MM.1S (cell line): Measurements from ENCODE around the gene PLA2G7.

Source experiments
- DNase-seq: peaks from one replicate; pipeline ENCODE4 v3.0.0-alpha.2; 2015
- H2AFZ ChIP-seq: fragments of 300-600 bp; sonication (generic); 2 replicates; pipeline ENCODE4 v1.6.0; 2016; ENCODE audit warnings: antibody characterized with exemption, low read length
- H3F3A ChIP-seq: fragments of 300-600 bp; sonication (generic); 2 replicates; pipeline ENCODE4 v1.6.1; 2016; ENCODE audit warnings: mild to moderate bottlenecking, antibody characterized with exemption, low read length, moderate library complexity, mixed read lengths; ENCODE audit not compliant: insufficient read depth
- H3K27ac ChIP-seq: fragments of 300-600 bp; sonication (generic); 2 replicates; pipeline ENCODE4 v1.5.1; 2016; ENCODE audit warnings: mild to moderate bottlenecking, low read length
- H3K27me3 ChIP-seq: fragments of 300-600 bp; sonication (generic); replicated peaks from 2 replicates; pipeline ENCODE4 v1.6.0; 2016; ENCODE audit warnings: low read length; ENCODE audit not compliant: insufficient read depth
- H3K36me3 ChIP-seq: fragments of 300-600 bp; sonication (generic); replicated peaks from 2 replicates; pipeline ENCODE4 v1.6.1; 2016; ENCODE audit warnings: mild to moderate bottlenecking, low read length, mixed read lengths; ENCODE audit not compliant: insufficient read depth
- H3K4me1 ChIP-seq: fragments of 300-600 bp; sonication (generic); 2 replicates; pipeline ENCODE4 v1.6.1; 2016; ENCODE audit warnings: low read length, mixed read lengths
- H3K4me2 ChIP-seq: fragments of 300-600 bp; sonication (generic); 2 replicates; pipeline ENCODE4 v1.6.0; 2016; ENCODE audit warnings: low read depth, low read length
- H3K4me3 ChIP-seq: fragments of 300-600 bp; sonication (generic); 2 replicates; pipeline ENCODE4 v1.5.1; 2016; ENCODE audit warnings: low read length, mixed read lengths
- H3K79me2 ChIP-seq: fragments of 300-600 bp; sonication (generic); 2 replicates; pipeline ENCODE4 v1.6.1; 2016; ENCODE audit warnings: mixed run types, low read length, mixed read lengths
- H3K9ac ChIP-seq: fragments of 300-600 bp; sonication (generic); 2 replicates; pipeline ENCODE4 v1.6.1; 2016; ENCODE audit warnings: low read length, mixed read lengths
- H3K9me2 ChIP-seq: fragments of 300-600 bp; sonication (generic); replicated peaks from 2 replicates; pipeline ENCODE4 v1.6.1; 2016; ENCODE audit warnings: mild to moderate bottlenecking, low read length, mixed read lengths; ENCODE audit not compliant: insufficient read depth
- H3K9me3 ChIP-seq: fragments of 300-600 bp; sonication (generic); replicated peaks from 2 replicates; pipeline ENCODE4 v1.6.1; 2016; ENCODE audit warnings: mild to moderate bottlenecking, low read length, mixed read lengths; ENCODE audit not compliant: insufficient read depth
- H4K20me1 ChIP-seq: fragments of 300-600 bp; sonication (generic); 2 replicates; pipeline ENCODE4 v1.6.1; 2016; ENCODE audit warnings: mild to moderate bottlenecking, low read length, moderate library complexity, mixed read lengths; ENCODE audit not compliant: insufficient read depth
- CTCF ChIP-seq: fragments of 300-600 bp; sonication (generic); IDR thresholded peaks from 2 replicates; pipeline ENCODE4 v1.5.1; 2016; ENCODE audit warnings: antibody characterized with exemption, low read length, mixed read lengths
- EZH2 ChIP-seq: fragments of 300-600 bp; sonication (generic); optimal IDR thresholded peaks from 2 replicates; pipeline ENCODE3; 2017; ENCODE audit warnings: low read depth, mild to moderate bottlenecking, antibody characterized with exemption, low read length, mixed read lengths
- EZH2phosphoT487 ChIP-seq: fragments of 300-600 bp; sonication (generic); IDR thresholded peaks from 2 replicates; pipeline ENCODE4 v1.6.1; 2018; ENCODE audit warnings: antibody characterized with exemption, low read length

PLA2G7 gene

GRCh38 chr6:46755865-46756264 lies 20.7 kb upstream of the PLA2G7 start:
- Histone ChIP-seq H3K9me3 (no peaks in the 10 kb centered on the region), H3K27me3 (no peaks in the 10 kb centered on the region), H3F3A (no peaks in the 10 kb centered on the region), H3K9ac (no peak overlapping the region), H3K4me3 (no peak overlapping the region), H3K36me3 (no peaks in the 10 kb centered on the region), H3K9me2 (no peaks in the 10 kb centered on the region), H3K4me2 (no peak overlapping the region), H2AFZ (no peak overlapping the region), H3K4me1 (no peaks in the 10 kb centered on the region), H4K20me1 (no peaks in the 10 kb centered on the region), H3K79me2 (no peaks in the 10 kb centered on the region), H3K27ac (no peak overlapping the region)
- no peak for DNase-seq
- TF ChIP-seq EZH2phosphoT487 (no peak), CTCF (no peak), EZH2 (no peak)

GRCh38 chr6:46751658-46752057 lies 16.5 kb upstream of the PLA2G7 start:
- Histone ChIP-seq H3K36me3 (no peaks in the 10 kb centered on the region), H3K4me3 (no peak overlapping the region), H2AFZ (no peak overlapping the region), H3K27ac (no peak overlapping the region), H3K9me2 (no peaks in the 10 kb centered on the region), H4K20me1 (no peaks in the 10 kb centered on the region), H3K9me3 (no peaks in the 10 kb centered on the region), H3K79me2 (no peaks in the 10 kb centered on the region), H3K27me3 (no peaks in the 10 kb centered on the region), H3K4me2 (no peak overlapping the region), H3F3A (no peaks in the 10 kb centered on the region), H3K4me1 (no peaks in the 10 kb centered on the region), H3K9ac (no peak overlapping the region)
- no peak for DNase-seq
- TF ChIP-seq EZH2 (no peak), CTCF (no peak), EZH2phosphoT487 (no peak)

GRCh38 chr6:46749731-46750130 lies 14.6 kb upstream of the PLA2G7 start:
- H3K36me3 ChIP-seq: no peaks in the 10 kb centered on the region
- H3K4me2 ChIP-seq: no peak overlapping the region
- DNase-seq: no peak
- no peaks in the 10 kb centered on the region for H3K9me3 ChIP-seq
- no peaks in the 10 kb centered on the region for H3K9me2 ChIP-seq
- no peaks in the 10 kb centered on the region for H3K27me3 ChIP-seq
- H3K4me3 ChIP-seq: no peak overlapping the region
- no peaks in the 10 kb centered on the region for H3F3A ChIP-seq
- no peaks in the 10 kb centered on the region for H3K4me1 ChIP-seq
- TF ChIP-seq CTCF: no peak
- TF ChIP-seq EZH2: no peak
- no peak for TF ChIP-seq EZH2phosphoT487
- no peak overlapping the region for H3K27ac ChIP-seq
- no peak overlapping the region for H2AFZ ChIP-seq
- H4K20me1 ChIP-seq: no peaks in the 10 kb centered on the region
- no peaks in the 10 kb centered on the region for H3K79me2 ChIP-seq
- no peak overlapping the region for H3K9ac ChIP-seq
